ENCODE results near the gene GATA1. TPM values are rescaled to one million over a fixed set of nuclear protein-coding genes. Genes with fewer than 3 reads are reported as not detected.

GATA1 gene
- total and polyA plus RNA-seq, 10 donors = 0.15 to 5.5 (median 1.2) TPM

DNA sequence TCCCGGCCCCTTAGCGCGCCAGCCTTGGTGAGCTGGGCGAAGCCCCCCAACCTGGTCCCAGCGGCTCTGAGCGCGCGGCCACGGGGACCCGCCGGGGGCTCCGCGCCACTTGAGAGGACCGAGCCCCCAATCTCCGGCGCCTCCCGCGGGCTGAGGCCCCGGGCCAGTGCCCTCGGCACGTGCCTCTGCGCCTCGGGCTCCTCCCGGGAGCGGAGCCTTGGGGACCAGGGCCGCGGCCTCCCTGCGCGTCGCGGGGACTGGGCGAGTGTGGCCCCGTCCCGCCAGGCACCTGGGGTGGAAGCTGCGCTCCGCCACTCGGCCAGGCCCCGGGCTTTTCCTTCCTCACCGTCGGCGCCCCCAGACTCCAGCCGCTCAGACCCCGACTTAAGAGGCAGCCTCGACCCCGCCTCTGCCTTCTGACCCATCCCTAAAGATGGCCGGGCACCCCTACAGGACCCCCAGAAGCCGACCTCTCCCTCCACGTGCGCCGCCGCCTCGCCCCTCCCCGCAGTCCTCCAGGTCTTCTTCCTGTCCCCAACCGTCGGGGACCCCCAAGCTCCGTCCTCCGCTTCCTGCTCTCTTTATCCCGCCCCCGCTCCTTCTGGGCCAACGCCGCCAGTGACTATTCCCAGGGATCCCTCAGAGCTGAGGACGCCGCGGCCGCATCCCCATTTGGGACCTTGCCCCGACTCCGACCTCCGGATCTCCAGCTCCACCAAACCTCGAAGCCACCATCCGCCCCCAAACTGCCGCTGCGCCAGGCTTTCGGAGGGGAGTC, 40.7 kb downstream of the GATA1 start:
- peaks cover 0 to 8% (median 0%) of the 10 kb centered on the region in 8 donors for H3K9me3 ChIP-seq
- 12 to 57% (median 25%) methylated on average over 27 to 73 of the region's 73 CpGs for WGBS, 5 donors
- intact Hi-C loops (cut with DNase I; ENCODE audit: low total_unique reads) = no loop called here
- TF ChIP-seq POLR2A (IDR thresholded peaks at IDR 0.05) (no peak), POLR2AphosphoS5 (IDR thresholded peaks at IDR 0.05) (no peak)
- TF ChIP-seq, protein P1, sequence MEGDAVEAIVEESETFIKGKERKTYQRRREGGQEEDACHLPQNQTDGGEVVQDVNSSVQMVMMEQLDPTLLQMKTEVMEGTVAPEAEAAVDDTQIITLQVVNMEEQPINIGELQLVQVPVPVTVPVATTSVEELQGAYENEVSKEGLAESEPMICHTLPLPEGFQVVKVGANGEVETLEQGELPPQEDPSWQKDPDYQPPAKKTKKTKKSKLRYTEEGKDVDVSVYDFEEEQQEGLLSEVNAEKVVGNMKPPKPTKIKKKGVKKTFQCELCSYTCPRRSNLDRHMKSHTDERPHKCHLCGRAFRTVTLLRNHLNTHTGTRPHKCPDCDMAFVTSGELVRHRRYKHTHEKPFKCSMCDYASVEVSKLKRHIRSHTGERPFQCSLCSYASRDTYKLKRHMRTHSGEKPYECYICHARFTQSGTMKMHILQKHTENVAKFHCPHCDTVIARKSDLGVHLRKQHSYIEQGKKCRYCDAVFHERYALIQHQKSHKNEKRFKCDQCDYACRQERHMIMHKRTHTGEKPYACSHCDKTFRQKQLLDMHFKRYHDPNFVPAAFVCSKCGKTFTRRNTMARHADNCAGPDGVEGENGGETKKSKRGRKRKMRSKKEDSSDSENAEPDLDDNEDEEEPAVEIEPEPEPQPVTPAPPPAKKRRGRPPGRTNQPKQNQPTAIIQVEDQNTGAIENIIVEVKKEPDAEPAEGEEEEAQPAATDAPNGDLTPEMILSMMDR (IDR thresholded peaks at IDR 0.05 in 8 of 11, conservative IDR thresholded peaks at IDR 0.05 in 3 of 11) = no peak
- DNase-seq = no peak
- peaks cover 0 to 77% (median 33%) of the 10 kb centered on the region in 7 donors for H3K27me3 ChIP-seq (replicated peaks in 1 of 7)
- peaks cover 0 to 20% (median 12%) of the 10 kb centered on the region in 6 donors for H3K4me1 ChIP-seq
- peak overlapping the region in 1 of 8 donors; percentile 49 for H3K4me3 ChIP-seq
- H3K36me3 ChIP-seq = peaks cover 0 to 40% (median 4%) of the 10 kb centered on the region in 6 donors
- H3K27ac ChIP-seq = no peak overlapping the region

DNA sequence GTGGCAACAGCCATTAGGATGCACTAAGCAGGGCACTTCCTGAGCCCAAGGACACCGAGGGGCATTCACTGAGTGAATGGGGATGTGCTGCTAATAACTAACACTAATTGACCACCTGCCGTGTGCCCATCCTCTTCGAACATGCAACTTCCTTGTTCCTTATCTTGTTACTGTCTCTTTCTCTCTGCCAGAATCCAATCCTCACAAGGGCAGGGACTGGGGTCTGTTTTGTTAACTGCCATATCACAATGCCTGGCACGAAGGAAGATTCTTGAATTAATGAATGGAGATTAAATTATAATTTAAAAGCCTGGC, 41.2 kb downstream of the GATA1 start:
- peaks cover 0 to 35% (median 4%) of the 10 kb centered on the region in 6 donors for H3K36me3 ChIP-seq
- DNase-seq = no peak
- H3K4me3 ChIP-seq = peak overlapping the region in 1 of 8 donors; percentile 49
- peaks cover 0 to 8% (median 0%) of the 10 kb centered on the region in 8 donors for H3K9me3 ChIP-seq
- TF ChIP-seq POLR2A (IDR thresholded peaks at IDR 0.05) (no peak), POLR2AphosphoS5 (IDR thresholded peaks at IDR 0.05) (no peak)
- TF ChIP-seq, protein P1 (IDR thresholded peaks at IDR 0.05 in 8 of 11, conservative IDR thresholded peaks at IDR 0.05 in 3 of 11) = no peak
- WGBS, 5 donors = 29 to 63% (median 58%) methylated on average over 4 of the region's 4 CpGs
- intact Hi-C loops (cut with DNase I; ENCODE audit: low total_unique reads) = no loop called here
- peaks cover 0 to 22% (median 12%) of the 10 kb centered on the region in 6 donors for H3K4me1 ChIP-seq
- peaks cover 0 to 81% (median 36%) of the 10 kb centered on the region in 7 donors for H3K27me3 ChIP-seq (replicated peaks in 1 of 7)
- H3K27ac ChIP-seq = no peak overlapping the region

DNA sequence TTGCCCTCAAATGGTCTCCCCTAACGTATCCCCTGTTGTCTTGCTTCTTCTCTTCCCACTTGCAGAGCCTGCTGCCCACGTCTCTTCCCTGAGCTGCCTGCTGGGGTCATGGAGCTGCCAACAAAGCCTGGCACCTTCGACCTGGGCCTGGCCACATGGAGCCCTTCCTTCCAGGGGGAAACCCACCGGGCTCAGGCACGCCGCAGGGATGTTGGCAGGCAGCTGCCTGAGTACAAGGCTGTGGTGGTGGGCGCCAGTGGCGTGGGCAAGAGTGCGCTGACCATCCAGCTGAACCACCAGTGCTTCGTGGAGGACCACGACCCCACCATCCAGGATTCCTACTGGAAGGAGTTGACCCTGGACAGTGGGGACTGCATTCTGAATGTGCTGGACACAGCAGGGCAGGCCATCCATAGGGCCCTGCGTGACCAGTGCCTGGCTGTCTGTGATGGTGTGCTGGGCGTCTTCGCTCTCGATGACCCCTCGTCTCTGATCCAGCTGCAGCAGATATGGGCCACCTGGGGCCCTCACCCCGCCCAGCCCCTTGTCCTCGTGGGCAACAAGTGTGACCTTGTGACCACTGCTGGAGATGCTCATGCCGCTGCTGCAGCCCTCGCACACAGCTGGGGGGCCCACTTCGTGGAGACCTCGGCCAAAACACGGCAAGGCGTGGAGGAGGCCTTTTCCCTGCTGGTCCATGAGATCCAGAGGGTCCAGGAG, 42.8 kb downstream of the GATA1 start:
- Histone ChIP-seq H3K4me3 (no peak overlapping the region), H3K4me1 (peaks cover 0 to 27% (median 12%) of the 10 kb centered on the region in 6 donors), H3K27me3 (replicated peaks in 1 of 7) (peaks cover 0 to 87% (median 39%) of the 10 kb centered on the region in 7 donors), H3K27ac (no peak overlapping the region), H3K36me3 (peaks cover 0 to 19% (median 2%) of the 10 kb centered on the region in 6 donors), H3K9me3 (peaks cover 0 to 8% (median 0%) of the 10 kb centered on the region in 8 donors)
- intact Hi-C loops (cut with DNase I; ENCODE audit: low total_unique reads) = no loop called here
- no peak for DNase-seq
- 80 to 93% (median 90%) methylated on average over 14 to 24 of the region's 24 CpGs for WGBS, 5 donors
- TF ChIP-seq, protein P1 (IDR thresholded peaks at IDR 0.05 in 8 of 11, conservative IDR thresholded peaks at IDR 0.05 in 3 of 11) = no peak
- TF ChIP-seq POLR2AphosphoS5 (IDR thresholded peaks at IDR 0.05) (no peak), POLR2A (IDR thresholded peaks at IDR 0.05) (no peak)

Measured in spleen (tissue), 11 donors.